ENCODE data around the gene SPG7.

The SPG7 gene

DNA sequence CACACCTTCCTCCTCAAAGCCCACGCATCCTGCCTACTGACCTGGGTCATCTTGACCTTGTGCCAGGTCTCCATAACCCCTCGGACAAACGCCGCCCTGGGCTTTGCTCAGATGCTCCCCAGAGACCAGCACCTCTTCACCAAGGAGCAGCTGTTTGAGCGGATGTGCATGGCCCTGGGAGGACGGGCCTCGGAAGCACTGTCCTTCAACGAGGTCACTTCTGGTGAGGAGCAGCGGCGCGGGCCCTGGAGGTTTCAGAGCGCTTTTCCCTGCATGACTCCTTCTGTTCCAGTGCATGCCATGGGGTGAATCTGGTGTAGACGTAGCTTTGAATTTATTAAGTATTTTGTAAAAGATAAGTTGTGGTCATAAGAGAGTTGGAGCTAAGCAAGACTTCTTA, 44.7 kb downstream of the SPG7 start:
- TF ChIP-seq ELF4 (IDR thresholded peaks at IDR 0.05) = no peak
- TF ChIP-seq, protein P1, sequence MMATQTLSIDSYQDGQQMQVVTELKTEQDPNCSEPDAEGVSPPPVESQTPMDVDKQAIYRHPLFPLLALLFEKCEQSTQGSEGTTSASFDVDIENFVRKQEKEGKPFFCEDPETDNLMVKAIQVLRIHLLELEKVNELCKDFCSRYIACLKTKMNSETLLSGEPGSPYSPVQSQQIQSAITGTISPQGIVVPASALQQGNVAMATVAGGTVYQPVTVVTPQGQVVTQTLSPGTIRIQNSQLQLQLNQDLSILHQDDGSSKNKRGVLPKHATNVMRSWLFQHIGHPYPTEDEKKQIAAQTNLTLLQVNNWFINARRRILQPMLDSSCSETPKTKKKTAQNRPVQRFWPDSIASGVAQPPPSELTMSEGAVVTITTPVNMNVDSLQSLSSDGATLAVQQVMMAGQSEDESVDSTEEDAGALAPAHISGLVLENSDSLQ (IDR thresholded peaks at IDR 0.05) = no peak
- no peak for TF ChIP-seq SUZ12 (IDR thresholded peaks at IDR 0.05)
- TF ChIP-seq TARDBP (IDR thresholded peaks at IDR 0.05) = no peak
- no peak for TF ChIP-seq L3MBTL2 (conservative IDR thresholded peaks at IDR 0.05)
- TF ChIP-seq FOXK2 (IDR thresholded peaks at IDR 0.05) = no peak
- no peak for TF ChIP-seq HDGF (IDR thresholded peaks at IDR 0.05; ENCODE audit: borderline replicate concordance)
- no peak for TF ChIP-seq ZNF384 (IDR thresholded peaks at IDR 0.05)
- TF ChIP-seq SP1 (IDR thresholded peaks at IDR 0.05) = no peak
- TF ChIP-seq FOXA1 (IDR thresholded peaks at IDR 0.05) = no peak
- TF ChIP-seq ARNT (IDR thresholded peaks at IDR 0.05) = no peak
- no peak for TF ChIP-seq CTBP1 (IDR thresholded peaks at IDR 0.05; ENCODE audit: borderline replicate concordance)
- CTCF ChIA-PET = interaction anchor here (0.9 kb wide), 1 partner anchor 244 kb away, joined by 3 read pairs; no protein-coding TSS in a partner anchor
- POLR2A ChIA-PET = no interaction called here
- no peak for DNase-seq (ENCODE audit: extremely low spot score)

DNA sequence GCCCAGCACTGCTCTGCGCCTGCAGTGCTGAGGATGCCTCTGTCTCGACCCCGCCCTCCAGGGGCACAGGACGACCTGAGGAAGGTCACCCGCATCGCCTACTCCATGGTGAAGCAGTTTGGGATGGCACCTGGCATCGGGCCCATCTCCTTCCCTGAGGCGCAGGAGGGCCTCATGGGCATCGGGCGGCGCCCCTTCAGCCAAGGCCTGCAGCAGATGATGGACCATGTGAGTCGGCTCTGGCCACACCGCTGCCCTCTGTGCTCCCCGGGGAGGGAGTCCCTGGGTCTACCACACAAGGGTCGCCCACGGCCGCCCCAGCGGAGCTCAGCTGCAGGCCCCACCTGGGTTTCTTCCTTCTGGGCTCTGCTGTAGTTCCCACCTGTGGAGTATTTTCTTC, 45.5 kb downstream of the SPG7 start:
- CTCF ChIA-PET = interaction anchor here (0.9 kb wide), 1 partner anchor 245 kb away, joined by 3 read pairs; no protein-coding TSS in a partner anchor

DNA sequence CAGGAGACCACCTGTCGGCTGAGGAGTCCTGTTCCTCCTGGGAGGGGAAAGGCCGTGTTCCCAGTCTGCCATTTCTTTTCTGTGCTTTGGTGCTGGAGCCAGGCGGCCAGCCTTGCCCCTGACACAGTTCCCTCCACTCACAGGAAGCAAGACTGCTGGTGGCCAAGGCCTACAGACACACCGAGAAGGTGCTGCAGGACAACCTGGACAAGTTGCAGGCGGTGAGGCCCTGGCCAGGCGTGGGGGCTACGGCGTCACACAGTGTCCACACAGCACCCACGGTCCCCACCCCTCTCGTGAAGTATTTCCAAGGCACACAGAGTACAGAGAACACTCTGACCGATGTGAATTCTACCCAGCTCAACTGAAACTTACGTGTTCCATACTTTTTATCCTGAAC, 46.1 kb downstream of the SPG7 start:
- DNase-seq (ENCODE audit: extremely low spot score) = no peak
- ChIA-PET POLR2A (no interaction called here), CTCF (no interaction called here)
- no peak for TF ChIP-seq SUZ12 (IDR thresholded peaks at IDR 0.05)
- TF ChIP-seq ARNT (IDR thresholded peaks at IDR 0.05) = no peak
- no peak for TF ChIP-seq TARDBP (IDR thresholded peaks at IDR 0.05)

More for the DNA sequence above, 45.5 kb downstream of the SPG7 start:
- POLR2A ChIA-PET = no interaction called here
- no peak for DNase-seq (ENCODE audit: extremely low spot score)
- TF ChIP-seq ARNT (IDR thresholded peaks at IDR 0.05) = no peak

DNA sequence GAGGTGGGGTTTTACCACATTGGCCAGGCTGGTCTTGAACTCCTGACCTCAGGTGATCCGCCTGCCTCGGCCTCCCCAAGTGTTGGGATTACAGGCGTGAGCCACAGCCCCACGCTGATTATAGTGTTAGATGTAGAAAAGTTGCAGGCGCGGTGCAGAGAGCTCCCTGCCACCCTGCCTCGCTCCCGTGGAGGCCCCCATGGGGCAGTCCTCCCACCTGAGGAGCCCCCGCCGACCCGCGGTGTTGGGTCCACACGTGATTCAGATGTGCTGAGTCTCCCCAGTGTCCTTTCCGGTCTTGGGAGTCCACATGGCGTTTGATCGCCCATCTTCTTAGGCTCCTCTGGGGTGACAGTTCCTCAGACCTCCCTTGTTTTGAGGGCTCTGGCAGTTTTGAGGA, 47.1 kb downstream of the SPG7 start:
- no peak for DNase-seq (ENCODE audit: extremely low spot score)
- ChIA-PET CTCF (no interaction called here), POLR2A (no interaction called here)
- no peak for TF ChIP-seq TARDBP (IDR thresholded peaks at IDR 0.05)
- TF ChIP-seq ZNF384 (IDR thresholded peaks at IDR 0.05) = no peak
- no peak for TF ChIP-seq FOXA1 (IDR thresholded peaks at IDR 0.05)
- TF ChIP-seq NFRKB (IDR thresholded peaks at IDR 0.05) = no peak
- TF ChIP-seq, protein P1 (IDR thresholded peaks at IDR 0.05) = no peak
- no peak for TF ChIP-seq FOXK2 (IDR thresholded peaks at IDR 0.05)
- no peak for TF ChIP-seq L3MBTL2 (conservative IDR thresholded peaks at IDR 0.05)

DNA sequence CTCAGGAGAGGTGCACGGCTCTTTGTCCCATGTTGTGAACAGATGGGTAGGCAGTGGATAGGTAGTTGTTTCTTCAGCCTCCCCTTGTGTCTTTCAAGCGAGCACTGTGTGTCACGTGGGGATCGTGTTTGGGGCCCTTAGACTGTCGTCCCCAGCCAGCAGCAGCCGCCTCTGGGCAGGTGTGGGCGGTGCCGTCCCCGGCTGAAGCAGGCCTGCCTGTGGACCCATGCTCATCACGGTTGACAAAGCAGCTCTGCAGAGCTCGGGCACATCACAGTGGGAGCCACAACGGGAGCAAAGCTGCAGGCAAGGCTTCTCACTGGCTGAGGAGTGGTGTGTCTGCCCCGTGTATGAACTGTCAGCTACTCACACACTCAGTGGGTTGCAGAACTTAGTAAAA, 47.6 kb downstream of the SPG7 start:
- no peak for DNase-seq (ENCODE audit: extremely low spot score)
- CTCF ChIA-PET = no interaction called here
- POLR2A ChIA-PET = no interaction called here
- no peak for TF ChIP-seq ARNT (IDR thresholded peaks at IDR 0.05)
- TF ChIP-seq L3MBTL2 (conservative IDR thresholded peaks at IDR 0.05) = no peak
- no peak for TF ChIP-seq TARDBP (IDR thresholded peaks at IDR 0.05)
- TF ChIP-seq, protein P1 (IDR thresholded peaks at IDR 0.05) = no peak
- no peak for TF ChIP-seq ELF4 (IDR thresholded peaks at IDR 0.05)
- no peak for TF ChIP-seq SUZ12 (IDR thresholded peaks at IDR 0.05)
- TF ChIP-seq BHLHE40 (IDR thresholded peaks at IDR 0.05; ENCODE audit: borderline replicate concordance) = no peak
- no peak for TF ChIP-seq FOXK2 (IDR thresholded peaks at IDR 0.05)
- no peak for TF ChIP-seq CTBP1 (IDR thresholded peaks at IDR 0.05; ENCODE audit: borderline replicate concordance)

DNA sequence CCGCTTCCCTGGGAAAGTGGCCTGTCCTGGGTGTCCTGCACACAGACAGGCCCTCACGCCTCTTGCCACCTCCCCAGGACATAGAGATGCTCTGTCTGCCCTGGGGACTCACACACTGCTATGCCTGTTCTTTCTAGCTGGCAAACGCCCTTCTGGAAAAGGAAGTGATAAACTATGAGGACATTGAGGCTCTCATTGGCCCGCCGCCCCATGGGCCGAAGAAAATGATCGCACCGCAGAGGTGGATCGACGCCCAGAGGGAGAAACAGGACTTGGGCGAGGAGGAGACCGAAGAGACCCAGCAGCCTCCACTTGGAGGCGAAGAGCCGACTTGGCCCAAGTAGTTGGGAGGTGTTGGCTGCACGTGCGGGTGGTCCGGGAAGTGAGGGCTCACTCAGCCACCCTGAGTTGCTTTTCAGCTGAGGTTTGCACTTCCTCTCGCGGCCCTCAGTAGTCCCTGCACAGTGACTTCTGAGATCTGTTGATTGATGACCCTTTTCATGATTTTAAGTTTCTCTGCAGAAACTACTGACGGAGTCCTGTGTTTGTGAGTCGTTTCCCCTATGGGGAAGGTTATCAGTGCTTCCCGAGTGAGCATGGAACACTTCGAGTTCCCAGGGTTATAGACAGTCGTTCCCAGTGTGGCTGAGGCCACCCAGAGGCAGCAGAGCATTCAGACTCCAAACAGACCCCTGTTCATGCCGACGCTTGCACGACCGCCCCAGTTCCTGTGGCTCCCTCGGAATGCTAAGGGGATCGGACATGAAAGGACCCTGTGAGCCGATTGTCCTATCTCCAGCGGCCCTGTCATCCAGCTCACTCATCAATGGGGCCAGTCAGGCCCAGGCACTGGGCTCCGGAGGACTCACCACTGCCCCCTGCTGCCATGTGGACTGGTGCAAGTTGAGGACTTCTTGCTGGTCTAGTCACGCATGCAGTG, 48.8 kb downstream of the SPG7 start:
- DNase-seq (ENCODE audit: extremely low spot score) = peak; percentile 78
- TF ChIP-seq, protein P1 (IDR thresholded peaks at IDR 0.05) = peak; percentile 45; the same call in 1 of the 2 replicates
- TF ChIP-seq NFRKB (IDR thresholded peaks at IDR 0.05) = no peak
- ChIA-PET CTCF (interaction anchor here (0.6 to 1.2 kb wide), 4 partner anchors 8 to 44 kb away, joined by 3 to 5 read pairs (median 4); no protein-coding TSS in a partner anchor), POLR2A (interaction anchor here (1.5 kb wide), 1 partner anchor 9 kb away, joined by 3 read pairs; no protein-coding TSS in a partner anchor)
